GM12865 (cell line): ENCODE data around the gene IVNS1ABP.
A peak's percentile ranks its signal among the peaks of the same experiment; 100 is the strongest.
"Not testable (repeated sequence)": the region's sequence is repeated elsewhere in the genome, so short reads cannot be mapped to it uniquely, and the experiment has no call there.

Experiments
- DNase-seq: peaks from one replicate; pipeline ENCODE4 v3.0.0; 2010; ENCODE audit warnings: low read depth
- H3K4me3 ChIP-seq: 2 replicates; pipeline ENCODE4 v1.5.1; 2011; ENCODE audit warnings: mild to moderate bottlenecking, low read depth, low read length, control low read depth
- TF ChIP-seq, protein P1 (sequence below): IDR thresholded peaks from 2 replicates; pipeline ENCODE4 v1.5.1; 2011; ENCODE audit warnings: low read length, control low read depth, low read depth, inconsistent platforms; ENCODE audit not compliant: insufficient read depth; ENCODE audit errors: missing control alignments

IVNS1ABP gene

DNA sequence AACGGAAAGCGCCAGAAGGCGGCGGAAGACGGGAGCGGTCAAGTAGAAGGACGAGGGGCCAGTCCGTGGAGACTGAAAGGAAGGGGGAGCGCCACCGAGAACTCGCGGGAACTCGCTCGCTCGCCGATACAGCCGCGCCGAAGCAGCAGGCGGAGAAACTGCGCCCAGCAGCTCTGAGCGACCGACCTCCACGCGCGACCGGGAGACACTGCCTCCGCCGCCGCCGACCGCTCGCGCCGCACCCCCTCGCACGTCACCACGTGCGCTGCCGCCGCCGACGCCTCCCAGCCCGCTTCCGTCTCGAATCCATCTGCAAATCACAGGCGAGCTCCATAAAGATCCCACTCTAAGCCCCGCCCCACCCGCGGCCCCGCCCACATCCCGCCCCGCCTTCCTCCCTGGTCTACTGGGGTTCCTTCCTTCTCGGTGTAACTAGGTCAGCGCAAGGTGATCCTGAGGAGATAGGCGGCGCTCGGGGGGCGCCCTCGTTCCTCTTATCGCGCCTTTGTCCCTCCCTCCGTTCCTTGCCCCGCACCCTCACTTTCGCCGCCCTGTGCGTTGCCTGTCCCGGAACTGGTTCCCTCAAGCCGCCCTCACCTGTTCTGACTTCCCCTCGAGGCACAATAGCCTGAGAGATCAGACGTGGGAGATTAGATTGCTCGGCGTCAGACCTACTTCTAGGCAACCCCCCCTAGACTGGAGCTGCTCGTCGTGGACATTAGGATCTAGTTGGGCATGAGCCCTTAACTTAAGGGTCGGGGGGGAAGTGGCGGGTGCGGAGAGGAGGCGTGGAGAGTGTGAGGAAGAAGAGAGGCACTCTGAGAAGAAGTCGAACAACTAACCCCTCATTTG, at the start of gene IVNS1ABP:
TSS of gene IVNS1ABP (minus strand) at position 210 of the 852 bp plus-strand sequence. CDS start 7,750 bp downstream, outside the sequence.
- TF ChIP-seq, protein P1, sequence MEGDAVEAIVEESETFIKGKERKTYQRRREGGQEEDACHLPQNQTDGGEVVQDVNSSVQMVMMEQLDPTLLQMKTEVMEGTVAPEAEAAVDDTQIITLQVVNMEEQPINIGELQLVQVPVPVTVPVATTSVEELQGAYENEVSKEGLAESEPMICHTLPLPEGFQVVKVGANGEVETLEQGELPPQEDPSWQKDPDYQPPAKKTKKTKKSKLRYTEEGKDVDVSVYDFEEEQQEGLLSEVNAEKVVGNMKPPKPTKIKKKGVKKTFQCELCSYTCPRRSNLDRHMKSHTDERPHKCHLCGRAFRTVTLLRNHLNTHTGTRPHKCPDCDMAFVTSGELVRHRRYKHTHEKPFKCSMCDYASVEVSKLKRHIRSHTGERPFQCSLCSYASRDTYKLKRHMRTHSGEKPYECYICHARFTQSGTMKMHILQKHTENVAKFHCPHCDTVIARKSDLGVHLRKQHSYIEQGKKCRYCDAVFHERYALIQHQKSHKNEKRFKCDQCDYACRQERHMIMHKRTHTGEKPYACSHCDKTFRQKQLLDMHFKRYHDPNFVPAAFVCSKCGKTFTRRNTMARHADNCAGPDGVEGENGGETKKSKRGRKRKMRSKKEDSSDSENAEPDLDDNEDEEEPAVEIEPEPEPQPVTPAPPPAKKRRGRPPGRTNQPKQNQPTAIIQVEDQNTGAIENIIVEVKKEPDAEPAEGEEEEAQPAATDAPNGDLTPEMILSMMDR = peak; percentile 60
- DNase-seq = peak; percentile 98
- peak within 1 kb of the TSS; percentile 99 for H3K4me3 ChIP-seq

DNA sequence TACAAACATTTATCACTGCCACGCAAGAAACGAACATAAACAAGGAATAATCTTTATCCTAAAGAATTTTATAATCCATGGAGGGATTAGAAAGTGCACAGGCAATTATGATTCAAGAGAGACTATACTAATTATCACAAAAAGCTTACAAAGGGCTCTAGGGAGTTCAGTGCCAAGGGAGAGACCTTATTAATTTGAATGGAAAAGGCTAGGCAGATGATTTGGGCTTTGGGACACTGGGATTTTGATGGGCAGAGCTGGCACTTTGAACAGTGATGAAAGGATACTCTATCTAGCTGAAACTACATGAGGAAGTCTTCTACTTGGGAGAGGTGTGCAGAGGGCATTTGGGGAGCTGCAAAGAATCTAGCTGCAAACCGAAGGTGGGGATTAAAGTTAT, 48.9 kb upstream of the IVNS1ABP start:
- TF ChIP-seq, protein P1 = no peak
- H3K4me3 ChIP-seq = no peak overlapping the region
- DNase-seq = no peak

DNA sequence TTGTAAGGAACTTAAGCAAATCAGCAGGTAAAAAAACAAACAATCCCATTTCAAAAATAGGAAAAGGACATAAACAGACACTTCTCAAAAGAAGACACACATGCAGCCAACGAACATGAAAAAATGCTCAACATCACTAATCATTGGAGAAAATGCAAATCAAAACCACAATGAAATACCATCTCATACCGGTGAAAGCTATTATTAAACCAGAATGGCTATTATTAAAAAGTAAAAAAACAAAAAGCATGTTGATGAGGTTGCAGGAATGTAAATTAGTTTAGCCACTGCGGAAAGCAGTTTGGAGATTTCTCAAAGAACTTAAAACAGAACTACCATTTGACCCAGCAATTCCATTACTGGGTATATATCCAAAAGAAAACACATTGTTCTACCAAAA, 47.5 kb upstream of the IVNS1ABP start:
- H3K4me3 ChIP-seq = not testable (repeated sequence)
- peak; percentile 45 for DNase-seq

DNA sequence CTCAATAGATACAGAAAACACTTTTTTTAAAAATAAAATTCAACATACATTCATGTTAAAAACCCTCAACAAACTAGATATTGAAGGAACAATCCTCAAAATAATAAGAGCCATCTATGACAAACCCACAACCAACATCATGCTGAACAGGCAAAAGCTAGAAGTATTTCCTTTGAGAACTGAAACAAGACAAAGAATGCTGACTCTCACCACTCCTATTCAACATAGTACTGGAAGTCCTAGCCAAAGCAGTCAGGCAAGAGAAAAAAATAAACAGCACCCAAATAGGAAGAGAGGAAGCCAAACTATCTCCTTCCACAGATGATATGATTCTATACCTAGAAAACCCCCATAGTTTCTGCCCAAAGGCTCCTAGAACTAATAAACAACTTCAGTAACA, 46.2 kb upstream of the IVNS1ABP start:
- no peak overlapping the region for H3K4me3 ChIP-seq
- peak; percentile 25 for DNase-seq
- TF ChIP-seq, protein P1 = no peak

DNA sequence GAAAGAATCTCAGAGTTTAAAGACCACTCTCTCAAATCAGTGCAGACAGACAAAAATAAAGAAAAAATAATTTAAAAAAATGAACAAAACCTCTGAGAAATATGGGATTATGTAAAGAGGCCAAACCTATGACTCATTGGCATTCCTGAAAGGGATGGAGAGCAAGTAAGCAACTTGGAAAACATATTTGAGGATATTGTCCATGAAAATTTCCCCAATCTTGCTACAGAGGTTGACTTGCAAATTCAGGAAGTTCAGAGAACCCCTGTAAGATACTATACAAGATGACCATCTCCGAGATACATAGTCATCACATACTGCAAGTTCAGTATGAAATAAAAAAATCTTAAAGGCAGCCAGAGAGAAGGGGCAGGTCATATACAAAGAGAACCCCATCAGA, 43.7 kb upstream of the IVNS1ABP start:
- no peak for DNase-seq
- TF ChIP-seq, protein P1 = no peak
- H3K4me3 ChIP-seq = no peak overlapping the region

DNA sequence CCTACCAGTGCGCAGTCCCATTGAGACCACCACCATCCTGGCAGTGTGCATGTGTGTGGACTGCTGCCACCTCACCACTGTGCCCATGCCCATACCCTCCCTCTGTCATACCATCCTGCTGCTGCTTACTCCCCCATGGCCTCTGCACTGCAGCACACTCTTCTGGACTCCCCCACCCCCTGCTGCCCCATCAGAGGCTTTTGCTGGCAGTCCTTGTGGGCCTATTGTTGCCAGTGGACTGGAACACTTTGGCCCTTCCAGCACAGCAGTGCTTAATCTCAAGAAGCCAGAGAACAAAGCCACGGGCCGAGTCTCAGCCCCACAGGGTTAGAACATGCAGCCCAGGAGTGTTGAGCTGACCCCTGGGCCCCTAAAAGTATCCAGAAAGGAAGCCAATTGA, 41.9 kb upstream of the IVNS1ABP start:
- DNase-seq = no peak
- TF ChIP-seq, protein P1 = no peak

DNA sequence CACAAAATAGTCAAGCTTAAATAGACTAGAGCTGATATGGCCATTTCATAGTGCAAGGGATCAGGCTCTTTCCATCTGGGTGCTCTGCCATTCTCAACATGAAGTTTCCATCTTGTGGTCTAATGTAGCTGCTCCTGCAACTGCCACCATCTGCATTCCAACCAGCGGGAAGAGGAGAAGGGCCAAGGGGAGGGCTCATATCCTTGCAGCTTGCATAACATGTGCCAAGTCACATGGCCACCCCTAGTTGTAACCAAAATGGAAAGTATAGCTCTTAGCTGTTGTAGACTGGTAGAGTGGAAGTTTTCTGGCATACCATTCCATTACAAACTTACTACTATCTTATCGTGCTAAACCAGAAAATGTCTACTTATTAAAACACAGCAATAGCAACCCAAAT, 38.9 kb upstream of the IVNS1ABP start:
- DNase-seq = no peak
- TF ChIP-seq, protein P1 = no peak
- no peak overlapping the region for H3K4me3 ChIP-seq

More for the DNA sequence above, 41.9 kb upstream of the IVNS1ABP start:
- H3K4me3 ChIP-seq = no peak overlapping the region
